GM18867 (cell line): ENCODE results near the gene LRRC30.
"Not testable (repeated sequence)": the region's sequence is repeated elsewhere in the genome, so short reads cannot be mapped to it uniquely, and the experiment has no call there.

ENCODE experiments used
- ATAC-seq: cut with Tn5 transposase; IDR thresholded peaks from one replicate; pipeline ENCODE4 v1.9.1; 2021; ENCODE audit warnings: mild to moderate bottlenecking, moderate library complexity; ENCODE audit not compliant: unreplicated experiment

The LRRC30 gene

GRCh38 chr18:7230626-7231349, at the start of gene LRRC30:
TSS of gene LRRC30 (plus strand) at chr18:7231089. CDS start at chr18:7231139, 50 bp downstream.
- ATAC-seq = no peak

DNA sequence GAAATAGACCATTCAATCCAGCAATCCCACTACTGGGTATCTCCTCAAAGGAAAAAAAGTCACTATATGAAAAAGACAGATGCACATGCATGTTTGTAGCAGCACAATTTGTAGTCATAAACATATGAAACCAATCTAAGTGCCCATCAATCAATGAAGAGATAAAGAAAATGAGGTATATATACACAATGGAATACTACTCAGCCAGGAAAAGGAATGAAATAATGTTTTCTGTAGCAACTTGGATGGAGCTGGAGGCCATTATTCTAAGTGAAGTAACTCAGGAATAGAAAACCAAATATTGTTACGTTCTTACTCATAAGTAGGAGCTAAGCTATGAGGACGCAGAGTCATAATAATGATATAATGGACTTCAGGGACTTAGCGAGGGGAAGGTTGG, 45.2 kb upstream of the LRRC30 start:
- ATAC-seq = no peak

GRCh38 chr18:7190547-7191156, 40.2 kb upstream of the LRRC30 start:
- no peak for ATAC-seq

- no peak for ATAC-seq
These were observed 39.2 kb upstream of the LRRC30 start for GRCh38 chr18:7191736-7192135.

DNA sequence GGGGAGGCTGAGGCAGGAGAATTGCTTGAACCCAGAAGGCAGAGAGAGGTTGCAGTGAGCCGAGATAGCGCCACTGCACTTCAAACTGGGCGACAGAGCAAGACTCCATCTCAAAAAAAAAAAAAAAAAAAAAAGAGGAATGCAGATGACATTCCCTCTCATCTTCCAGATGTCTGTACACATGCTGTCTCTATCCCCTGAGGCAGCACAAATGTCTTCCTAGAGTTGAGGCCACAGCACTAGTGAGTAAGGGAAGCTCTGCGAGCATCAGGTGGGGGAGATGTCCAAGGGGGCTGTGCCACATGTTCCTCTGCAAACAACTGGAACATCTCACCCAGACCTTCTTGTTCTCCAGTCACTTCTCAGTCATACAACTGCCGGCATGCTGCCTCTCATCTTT, 35.6 kb upstream of the LRRC30 start:
- ATAC-seq = no peak

- ATAC-seq = no peak
These were observed 34.5 kb upstream of the LRRC30 start for GRCh38 chr18:7196421-7196820.

GRCh38 chr18:7197854-7198253, 33.0 kb upstream of the LRRC30 start:
- no peak for ATAC-seq

DNA sequence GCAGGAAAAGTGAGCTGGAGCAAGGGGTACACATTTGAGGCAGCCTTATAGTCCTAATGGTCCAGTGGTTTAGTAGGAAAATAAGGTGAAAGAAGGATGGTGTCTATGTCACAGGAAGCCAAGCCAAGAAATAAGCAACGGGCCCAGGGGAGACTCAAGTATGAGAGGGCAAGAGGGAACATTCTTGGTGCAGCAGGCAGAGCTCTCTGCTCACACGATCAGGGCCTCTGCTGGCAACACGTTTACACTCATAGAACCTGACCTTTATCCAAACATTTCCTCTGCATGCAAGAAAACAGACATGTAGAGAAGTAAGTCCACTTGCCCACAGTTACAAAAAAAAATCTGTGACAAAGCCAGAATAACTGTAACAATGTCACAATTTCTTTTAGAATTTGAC, 32.6 kb upstream of the LRRC30 start:
- no peak for ATAC-seq

DNA sequence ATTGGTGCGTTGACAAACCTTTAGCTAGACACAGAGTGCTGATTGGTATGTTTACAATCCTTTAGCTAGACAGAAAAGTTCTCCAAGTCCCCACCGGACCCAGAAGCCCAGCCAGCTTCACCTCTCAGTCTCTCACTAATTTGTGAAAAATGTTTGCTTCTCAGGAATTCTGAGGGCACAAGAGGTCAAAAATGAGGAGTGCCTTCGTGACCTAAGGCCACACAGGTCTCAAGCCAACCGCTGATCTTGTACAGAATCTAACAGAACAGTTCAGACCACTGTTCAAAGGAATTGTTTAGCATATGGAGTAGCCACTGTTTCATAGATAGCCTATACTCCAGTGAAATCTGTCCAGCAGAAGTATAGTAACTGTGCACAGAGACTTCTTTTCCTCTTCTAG, 29.8 kb upstream of the LRRC30 start:
- ATAC-seq = no peak

DNA sequence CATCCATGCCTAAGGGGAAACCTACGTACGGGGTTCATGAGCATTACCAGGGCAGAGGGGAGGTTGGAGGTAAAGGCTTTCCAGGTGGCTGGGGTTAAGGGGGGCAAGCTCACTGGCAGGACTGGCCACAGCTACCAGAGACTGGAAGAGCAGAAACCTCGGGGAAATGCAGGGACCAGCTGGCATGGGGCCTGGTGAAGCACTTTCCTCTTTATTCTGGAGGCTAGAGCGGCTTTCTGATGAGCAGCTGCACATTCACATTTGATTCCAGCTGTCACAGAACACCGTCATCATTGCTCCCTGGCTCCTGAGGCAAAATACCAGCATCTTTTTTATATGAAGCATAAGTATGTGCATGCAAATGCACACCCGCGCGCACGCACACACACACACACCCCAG, 28.7 kb upstream of the LRRC30 start:
- no peak for ATAC-seq

GRCh38 chr18:7203601-7204000, 27.3 kb upstream of the LRRC30 start:
- not testable (repeated sequence) for ATAC-seq

DNA sequence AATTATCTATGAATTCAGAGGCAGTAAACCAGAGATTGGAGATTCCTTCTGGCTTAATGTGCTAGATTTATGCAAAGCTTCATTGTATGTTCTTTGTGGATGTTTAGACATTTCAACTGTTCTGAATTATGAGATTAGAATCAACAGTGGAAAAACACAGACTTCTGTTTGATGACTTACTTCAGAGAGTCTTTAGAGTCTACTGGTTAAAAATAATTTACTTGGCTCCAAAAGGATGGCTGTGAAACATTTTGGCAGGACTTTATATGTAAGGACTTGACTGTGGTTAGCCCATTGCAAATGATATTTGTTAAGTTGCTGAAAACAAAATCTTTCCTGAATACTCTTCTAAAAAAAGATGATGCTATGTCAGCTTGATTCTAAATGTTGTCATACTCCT, 25.5 kb upstream of the LRRC30 start:
- ATAC-seq = no peak

- no peak for ATAC-seq
These were observed 24.7 kb upstream of the LRRC30 start for GRCh38 chr18:7206217-7206616.

DNA sequence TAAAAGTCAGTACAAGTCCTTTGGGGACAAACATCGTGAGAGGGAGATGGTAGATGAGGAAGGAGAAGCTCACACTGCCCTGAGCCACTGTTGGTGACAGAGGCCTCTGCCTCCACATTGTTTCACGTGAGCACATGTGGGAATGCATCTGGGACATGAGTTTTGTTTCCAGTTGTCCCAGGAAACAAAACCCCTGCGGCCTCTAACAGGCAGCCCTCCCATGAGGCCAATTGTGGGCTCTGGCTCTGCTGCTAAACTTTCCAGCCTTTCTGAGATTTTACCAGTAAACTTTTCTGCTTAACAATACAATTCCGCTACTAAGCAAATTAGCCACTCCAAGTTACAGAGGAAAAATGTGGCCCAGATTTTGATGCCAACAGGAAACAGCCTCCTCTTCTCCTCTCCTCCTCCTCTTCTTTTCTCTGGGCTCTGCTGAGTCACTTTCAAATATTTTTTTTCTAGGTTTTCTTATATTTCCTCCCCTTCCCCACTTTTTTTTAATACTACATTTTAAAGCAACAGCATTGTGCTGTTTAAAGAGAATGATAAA, 23.4 kb upstream of the LRRC30 start:
- ATAC-seq = no peak

DNA sequence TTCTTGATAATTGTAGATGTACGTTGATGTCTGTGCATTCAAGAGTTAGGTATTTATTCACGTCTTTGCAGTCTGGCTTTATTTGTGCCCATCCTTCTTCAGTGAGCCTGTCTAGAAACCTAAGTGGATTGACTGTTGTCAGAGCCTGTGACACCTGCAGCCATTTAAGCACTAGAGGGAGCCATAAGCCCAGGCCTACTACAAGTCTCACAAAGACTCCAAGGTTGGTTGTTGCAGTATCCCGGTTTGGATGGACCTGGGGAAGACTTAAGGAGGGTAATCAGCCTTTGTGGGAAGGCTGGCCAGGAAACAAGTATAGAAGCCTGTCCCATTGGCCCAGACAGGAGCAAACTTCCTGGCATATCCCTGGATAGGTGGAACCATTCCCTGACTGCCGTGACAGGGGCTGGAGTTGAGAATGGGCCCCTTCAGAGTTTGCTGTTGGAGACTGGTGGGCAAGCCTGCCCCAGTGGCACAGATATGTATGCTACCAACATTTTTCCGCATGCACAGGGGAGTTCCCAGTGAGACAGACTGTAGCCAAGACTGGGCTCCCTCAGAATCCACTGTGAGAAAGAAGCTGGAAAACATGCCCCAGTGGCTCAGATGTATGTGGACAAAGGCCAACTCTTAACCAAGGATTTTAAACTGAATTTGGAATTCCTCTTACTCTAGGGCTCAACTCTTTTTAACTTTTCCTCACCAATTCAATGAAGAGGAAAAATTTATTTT, 9.3 kb upstream of the LRRC30 start:
- ATAC-seq = peak; percentile 73

- no peak for ATAC-seq
These were observed 6.7 kb upstream of the LRRC30 start for GRCh38 chr18:7224198-7224597.

- no peak for ATAC-seq
These were observed 1.3 kb downstream of the LRRC30 start for GRCh38 chr18:7232218-7232617.

GRCh38 chr18:7233134-7233810, 2.4 kb downstream of the LRRC30 start:
- ATAC-seq = no peak

- ATAC-seq = no peak
These were observed 3.2 kb downstream of the LRRC30 start for GRCh38 chr18:7234091-7234490.

DNA sequence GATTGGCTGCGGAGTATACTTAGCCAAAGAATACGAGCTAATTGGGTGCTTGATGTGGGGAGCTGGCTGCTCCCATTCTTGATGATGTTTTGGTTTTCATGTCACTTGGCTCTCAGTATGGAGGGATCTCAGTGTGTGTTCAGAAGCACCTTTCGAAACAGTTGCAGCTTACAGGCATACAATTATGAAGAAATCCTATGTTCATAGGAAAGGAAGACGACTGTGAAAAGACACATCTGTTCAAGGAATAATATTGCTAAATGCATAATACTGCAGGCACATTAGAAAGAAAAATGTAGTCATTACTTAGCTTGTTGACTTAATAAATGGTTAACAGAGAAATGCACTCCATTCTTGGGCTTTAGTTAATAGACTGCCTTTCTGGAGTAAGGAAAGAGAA, 4.1 kb downstream of the LRRC30 start:
- no peak for ATAC-seq

- ATAC-seq = no peak
These were observed 5.2 kb downstream of the LRRC30 start for GRCh38 chr18:7236072-7236471.
